H1 (cell line): Measurements from ENCODE around the gene CRBN. TPM values are rescaled to one million over a fixed set of nuclear protein-coding genes. Genes with fewer than 3 reads are reported as not detected.

ENCODE experiments used
- polyA plus RNA-seq, 7 experiments: library from polyadenylated mRNA; depleted of rRNA in 3 of 7; stranded (reverse) in 5 of 7; unstranded in 2 of 7; fragments of >200 nt in 5 of 7; fragments of 200-250 nt in 2 of 7; gene quantifications; 1 replicate in 5 of 7; 2 replicates in 1 of 7; 4 replicates in 1 of 7; pipeline versions ENCODE4 v1.2.1 to v1.2.3, GENCODE V29; 2011 to 2013; ENCODE audit warnings: missing spikeins in 2 of 7, mixed read lengths in 2 of 7
- total RNA-seq: library from RNA; stranded (reverse); fragmentation: NEBNext Ultra II Directional; extraction: Animal tissue kit (Norgen Biotek cat#: 25700); gene quantifications from 2 replicates; pipeline ENCODE4 v1.2.1, GENCODE V29; 2021
- TF ChIP-seq, protein P1 (sequence below), 3 experiments: IDR thresholded peaks; 1 replicate in 2 of 3; 2 replicates in 1 of 3; pipeline versions ENCODE4 v1.5.1 to v1.6.1; 2011; ENCODE audit warnings: low read length in 3 of 3, mild to moderate bottlenecking in 3 of 3, inconsistent platforms in 2 of 3, low read depth in 1 of 3, moderate library complexity in 1 of 3; ENCODE audit not compliant: insufficient read depth in 1 of 3; ENCODE audit errors: control extremely low read depth in 1 of 3

The CRBN gene
- total and polyA plus RNA-seq, 2 of the 8 experiments (the other 6 are each of a cell fraction or from before 2014, with no cell fraction given) = 13.4 to 30.3 TPM

DNA sequence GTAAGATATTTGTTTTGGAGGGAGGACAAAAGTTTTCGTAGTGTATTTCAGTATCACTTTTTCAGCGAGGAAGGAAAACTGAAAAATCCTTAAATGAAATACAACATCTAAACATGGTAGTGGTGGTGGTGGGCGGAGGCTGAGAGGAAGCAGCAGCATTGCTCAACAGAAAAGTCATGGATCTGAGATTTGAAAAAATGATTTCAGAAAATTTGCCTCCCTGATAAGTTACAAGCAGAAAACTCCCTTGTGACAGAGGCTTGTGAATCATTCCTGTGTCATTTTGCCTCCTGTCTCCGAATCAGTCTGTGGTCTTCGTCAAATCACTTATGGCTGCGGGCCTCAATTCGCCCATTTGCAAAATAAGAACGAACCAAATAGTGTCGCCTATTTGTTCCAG is 965 bp upstream of the CRBN start (continued):
- TF ChIP-seq, protein P1, sequence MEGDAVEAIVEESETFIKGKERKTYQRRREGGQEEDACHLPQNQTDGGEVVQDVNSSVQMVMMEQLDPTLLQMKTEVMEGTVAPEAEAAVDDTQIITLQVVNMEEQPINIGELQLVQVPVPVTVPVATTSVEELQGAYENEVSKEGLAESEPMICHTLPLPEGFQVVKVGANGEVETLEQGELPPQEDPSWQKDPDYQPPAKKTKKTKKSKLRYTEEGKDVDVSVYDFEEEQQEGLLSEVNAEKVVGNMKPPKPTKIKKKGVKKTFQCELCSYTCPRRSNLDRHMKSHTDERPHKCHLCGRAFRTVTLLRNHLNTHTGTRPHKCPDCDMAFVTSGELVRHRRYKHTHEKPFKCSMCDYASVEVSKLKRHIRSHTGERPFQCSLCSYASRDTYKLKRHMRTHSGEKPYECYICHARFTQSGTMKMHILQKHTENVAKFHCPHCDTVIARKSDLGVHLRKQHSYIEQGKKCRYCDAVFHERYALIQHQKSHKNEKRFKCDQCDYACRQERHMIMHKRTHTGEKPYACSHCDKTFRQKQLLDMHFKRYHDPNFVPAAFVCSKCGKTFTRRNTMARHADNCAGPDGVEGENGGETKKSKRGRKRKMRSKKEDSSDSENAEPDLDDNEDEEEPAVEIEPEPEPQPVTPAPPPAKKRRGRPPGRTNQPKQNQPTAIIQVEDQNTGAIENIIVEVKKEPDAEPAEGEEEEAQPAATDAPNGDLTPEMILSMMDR (IDR thresholded peaks at IDR 0.05; ENCODE audit: control extremely low read depth in 1 of 3, insufficient read depth in 1 of 3, low read depth in 1 of 3, low read length in 3 of 3) = no peak
